ENCODE measurements around the gene GJD4.

GJD4 gene

DNA sequence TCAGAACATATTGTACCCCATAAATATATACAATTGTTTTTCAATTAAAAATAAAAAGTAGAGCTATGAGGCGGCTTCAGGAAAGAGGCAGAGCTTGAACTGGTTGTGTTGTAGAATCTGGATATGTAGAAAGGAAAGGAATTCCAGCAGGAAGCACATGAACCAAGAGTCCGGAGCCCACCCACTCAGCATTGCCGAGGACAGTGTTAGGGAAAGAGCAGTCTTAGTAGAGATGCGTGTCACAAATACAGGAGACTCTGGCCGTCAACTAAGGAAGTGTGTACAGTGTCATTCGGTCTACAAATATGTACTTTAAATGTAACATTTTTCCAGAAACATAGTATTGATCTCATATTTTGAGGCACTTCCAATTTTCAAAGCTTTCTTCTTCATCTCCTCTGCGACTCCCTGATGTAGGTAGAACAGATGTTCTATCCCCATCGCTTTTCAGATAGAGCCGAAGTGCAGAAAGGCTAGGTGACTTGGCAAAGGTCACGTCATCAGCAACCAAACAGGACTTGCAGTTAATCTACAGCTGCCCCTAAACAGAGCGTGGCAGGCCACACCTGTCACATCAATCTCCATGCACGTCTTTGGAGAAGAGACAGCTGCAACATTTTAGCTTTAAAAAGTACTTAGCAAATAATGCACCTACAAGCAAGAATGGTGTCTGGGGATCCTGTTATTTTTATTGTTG lies 25.3 kb upstream of the GJD4 start:
- DNase-seq (ENCODE audit: low read depth), result no peak

DNA sequence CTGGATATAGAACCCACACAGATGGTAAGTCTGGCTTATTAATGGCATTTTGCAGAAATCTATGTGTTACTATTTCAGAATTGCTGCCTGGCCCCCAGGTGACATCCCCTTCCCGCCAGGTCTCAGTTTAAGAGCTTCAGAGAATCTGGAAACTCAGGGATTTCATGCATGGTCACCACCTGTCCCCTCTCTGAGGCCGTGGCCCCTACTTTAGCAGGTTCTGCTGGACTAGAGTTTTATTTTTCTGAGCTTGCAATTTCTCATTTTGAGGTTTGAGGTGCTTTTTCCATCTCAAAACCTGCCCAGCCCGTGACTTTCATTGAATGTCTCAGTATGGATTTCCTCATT lies 24.7 kb upstream of the GJD4 start:
- no peak for DNase-seq (ENCODE audit: low read depth)

DNA sequence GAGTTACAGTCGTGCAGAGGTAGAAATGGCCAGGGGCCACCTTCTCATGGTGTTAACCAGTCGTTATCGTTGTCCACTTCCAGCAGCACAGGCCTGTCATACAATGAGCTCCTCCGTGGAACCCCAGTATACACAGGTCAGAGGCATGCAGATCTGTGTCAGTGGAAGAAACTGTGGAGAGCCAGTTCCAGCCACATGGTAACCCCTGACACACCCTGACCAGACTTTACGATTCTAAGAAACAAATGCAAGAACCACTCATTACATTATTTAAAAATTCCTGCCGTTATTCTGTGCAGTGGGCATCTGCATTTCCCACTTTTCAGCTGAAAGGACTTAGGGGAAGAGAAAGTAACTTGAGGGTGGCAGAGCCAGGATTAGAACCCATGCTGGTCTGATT lies 23.5 kb upstream of the GJD4 start:
- DNase-seq (ENCODE audit: low read depth), result no peak

DNA sequence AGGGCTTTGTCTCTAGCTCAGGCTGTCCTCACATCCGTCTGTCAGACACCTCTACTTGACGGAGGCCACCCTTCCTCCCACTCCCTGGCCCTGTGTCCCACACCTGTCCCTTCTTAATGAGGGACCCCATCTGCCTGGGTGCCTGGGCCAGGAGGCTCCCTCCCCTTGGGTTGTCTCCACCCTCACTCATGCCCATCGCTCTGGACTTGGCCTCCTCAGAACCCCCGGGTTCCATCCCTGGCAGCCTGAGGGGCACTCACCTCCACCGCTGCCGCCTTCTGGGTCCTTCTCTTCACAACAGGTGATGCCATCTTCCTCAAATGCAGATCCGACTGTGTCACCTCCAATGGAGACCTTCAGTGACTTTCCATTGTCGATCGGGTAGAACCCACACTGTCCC lies 20.2 kb upstream of the GJD4 start:
- DNase-seq (ENCODE audit: low read depth), result no peak

DNA sequence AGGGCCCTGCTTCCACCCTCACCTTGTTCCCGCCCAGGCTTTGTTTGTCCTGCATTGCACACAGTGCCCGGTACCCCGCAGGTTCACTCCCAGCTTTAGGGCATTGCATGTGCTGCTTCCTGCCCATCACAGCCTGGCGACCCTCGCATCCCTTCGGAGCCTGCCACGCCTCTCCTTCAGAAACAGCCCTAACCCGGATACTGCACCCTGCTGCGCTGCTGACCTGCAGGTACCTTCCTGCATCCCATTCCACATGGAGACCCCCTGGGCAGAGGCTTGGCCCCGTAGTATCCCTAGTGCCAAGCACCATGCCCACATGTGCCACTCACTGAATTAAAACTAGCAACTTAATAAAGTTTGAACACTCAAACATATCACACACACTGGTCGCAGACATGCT lies 19.8 kb upstream of the GJD4 start:
- no peak for DNase-seq (ENCODE audit: low read depth)

DNA sequence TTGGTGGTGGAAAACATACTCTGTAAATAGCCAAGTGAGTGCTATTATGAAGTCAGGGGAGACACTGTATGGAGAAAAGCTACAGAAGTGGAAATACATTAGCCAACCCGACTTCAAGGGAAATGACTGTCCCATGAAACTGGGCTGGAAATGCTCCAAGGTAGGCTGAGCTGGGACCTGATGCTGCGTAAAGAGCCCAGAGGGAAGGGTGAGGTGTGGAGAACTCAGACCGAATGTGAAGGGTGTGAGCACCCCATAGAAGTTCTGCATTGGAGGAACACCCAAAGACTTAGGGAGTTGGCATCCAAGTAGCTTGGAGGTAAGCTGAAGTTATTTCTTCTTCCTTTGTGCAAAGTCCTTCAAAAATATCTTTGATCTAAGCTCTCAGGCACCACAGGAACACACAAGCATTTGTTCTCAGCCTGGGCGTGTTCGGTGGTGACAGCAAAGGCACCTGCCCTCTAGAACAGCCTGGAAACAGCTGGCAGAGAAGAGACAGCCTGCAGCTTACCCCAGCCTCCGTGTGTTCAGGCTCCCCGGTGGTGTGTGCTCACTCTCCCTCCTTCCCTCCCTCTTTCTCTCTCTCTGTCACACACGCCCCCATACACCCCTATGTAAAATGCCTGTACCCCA lies 19.1 kb upstream of the GJD4 start:
- no peak for DNase-seq (ENCODE audit: low read depth)

DNA sequence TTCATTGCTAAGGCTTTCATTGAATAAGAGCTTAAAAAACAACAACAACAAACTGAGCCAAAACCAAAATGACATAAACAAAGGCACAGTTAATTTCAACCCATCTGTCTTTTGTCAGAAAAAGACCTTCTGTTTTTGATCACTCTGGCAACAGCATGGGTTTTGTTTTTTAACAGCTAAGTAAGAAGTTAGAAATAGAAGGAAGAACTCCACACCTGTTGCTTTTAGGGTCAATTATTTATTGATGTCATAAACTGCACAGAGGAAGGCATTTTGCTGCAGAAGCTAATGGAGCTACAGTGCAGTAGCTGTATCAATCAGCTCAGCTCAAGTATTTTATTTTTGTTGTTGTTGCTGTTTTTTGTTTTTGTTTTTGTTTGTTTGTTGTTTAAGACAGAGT lies 16.3 kb upstream of the GJD4 start:
- no peak for DNase-seq (ENCODE audit: low read depth)

DNA sequence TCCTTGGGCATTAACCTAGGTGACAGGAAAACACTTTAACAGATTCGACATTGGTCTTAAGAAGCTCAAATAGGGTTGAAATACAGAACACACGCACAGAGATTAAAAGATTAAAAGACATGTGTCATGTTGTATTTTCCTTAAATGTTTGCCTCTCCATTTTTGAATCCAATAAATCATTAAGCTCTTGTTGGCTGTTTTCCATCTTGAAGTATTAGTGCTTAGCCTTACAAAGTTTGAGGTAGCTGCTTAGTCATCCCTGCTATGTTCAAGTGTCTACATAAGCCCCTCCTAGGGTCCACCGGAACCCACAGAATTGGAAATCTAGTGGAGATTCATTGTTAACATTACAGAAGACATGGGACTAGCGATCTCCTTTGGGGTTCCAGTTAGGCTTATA lies 12.7 kb upstream of the GJD4 start:
- DNase-seq (ENCODE audit: low read depth), result no peak

DNA sequence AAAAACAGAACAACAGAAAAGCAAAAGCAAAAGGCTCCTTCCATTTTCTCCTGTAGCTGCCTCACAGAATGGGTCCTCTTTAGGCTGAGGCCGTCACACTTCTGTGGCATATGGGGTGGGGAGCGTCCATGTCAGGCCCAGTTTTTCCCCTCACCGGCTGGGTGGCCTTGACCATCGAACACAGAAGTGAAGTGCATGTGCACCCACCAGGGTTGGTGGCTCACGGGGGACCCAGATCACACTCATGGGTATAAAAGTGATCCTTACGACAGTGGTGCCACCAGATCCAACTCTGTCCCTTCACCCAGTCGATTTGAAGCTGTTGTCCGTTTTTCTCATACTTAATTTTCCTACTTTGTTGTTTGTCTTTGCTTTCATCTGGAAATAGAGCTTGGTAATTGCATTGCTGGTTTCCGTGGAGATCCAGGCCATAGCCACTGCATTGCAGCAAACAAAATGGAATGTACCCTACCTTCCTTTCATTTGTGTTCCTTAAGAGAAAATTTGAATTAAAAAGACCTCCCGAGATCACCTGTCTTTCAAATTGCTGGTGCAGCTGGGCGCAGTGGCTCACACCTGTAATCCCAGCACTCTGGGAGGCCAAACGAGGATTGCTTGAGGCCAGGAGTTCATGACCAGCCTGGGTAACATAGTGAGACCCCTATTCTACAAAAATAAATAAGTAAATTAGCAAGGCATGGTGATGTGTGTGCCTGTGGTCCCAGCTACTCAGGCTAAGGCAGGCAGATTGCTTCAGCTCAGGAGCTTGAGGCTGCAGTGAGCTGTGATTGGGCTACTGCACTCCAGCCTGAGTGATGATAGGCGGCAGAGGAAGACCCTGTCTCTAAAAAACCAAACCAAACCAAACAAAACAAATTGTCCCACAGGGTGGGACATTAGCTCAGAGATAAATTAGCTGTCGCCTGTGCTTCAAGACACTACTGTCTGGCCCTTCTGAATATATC lies 10.7 kb upstream of the GJD4 start:
- DNase-seq (ENCODE audit: low read depth), result no peak

DNA sequence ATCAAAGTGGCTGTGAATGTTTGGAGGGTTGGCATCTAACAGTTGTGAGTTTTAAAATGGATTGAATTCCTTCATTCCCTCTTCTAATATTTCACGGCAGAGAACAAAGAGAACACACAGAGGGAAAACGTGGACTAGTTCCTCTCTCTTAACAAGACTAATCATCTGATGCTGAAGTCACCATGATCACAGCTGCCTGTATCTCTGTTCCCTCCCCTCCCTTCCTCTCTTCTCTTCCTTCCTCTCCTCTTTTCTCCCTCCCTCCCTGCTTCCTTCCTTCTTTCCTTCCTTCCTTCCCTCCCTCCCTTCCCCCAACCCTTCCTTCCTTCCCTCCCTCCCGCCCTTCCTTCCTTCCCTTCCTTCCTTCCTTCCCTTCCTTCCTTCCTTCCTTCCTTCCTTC lies 10.0 kb upstream of the GJD4 start:
- DNase-seq (ENCODE audit: low read depth), result no peak

DNA sequence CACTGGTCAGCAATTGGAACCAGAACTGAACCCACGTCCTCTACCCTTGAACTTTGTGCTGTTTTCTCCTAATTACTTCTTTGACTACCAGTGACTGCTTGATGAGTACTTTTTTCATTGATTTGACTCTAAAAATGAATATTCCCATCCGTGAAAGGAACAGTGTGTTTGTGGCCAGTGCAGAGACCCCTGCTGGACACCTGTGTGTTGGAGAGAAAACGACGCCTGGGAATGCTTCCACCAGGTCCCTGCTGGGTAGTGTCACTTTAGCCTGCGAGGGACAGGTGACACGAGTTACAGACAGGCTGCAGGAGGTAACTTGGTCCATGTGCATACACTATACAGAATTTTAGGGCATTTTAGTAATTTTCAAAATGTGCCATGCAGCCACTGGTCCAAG lies 6.8 kb upstream of the GJD4 start:
- DNase-seq (ENCODE audit: low read depth), result no peak

DNA sequence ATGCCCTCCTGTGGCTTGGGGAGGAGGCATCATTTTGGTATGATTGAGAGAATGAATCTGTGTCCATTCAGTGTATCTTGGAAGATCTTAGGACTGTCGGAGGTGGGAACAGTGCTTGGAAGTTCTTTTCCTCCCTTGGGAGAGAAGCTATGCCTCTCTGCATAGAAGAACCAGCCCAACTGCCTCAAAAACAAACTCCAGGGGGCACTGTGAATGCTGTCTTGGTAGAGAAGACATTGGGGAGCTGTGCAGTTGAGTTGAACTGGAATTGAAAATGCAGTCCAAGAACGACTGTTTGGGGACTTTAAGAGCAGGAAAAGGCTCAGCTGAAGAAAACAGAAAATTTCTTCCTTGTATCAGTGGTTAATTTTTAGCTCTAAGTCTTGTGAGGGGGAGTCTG lies 4.9 kb upstream of the GJD4 start:
- DNase-seq (ENCODE audit: low read depth), result no peak

DNA sequence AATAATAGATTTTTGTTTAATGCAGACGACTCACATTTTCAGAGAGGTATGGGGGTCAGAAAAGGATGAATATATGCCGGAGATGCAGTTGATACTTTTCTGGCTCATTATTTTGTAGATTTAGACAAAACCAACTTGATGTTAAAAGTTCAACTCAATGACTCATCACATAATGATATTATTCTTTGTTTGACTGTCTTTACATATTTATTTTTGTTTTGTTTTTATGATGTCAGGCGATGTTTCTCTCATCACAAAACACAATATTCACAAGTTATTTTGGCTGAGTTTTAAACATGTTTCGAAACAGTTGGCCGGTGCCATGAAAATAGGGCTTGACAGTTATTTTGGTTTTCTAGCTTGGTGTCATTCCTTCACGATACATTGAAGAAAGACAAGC lies 1.3 kb downstream of the GJD4 start:
- no peak for DNase-seq (ENCODE audit: low read depth)

DNA sequence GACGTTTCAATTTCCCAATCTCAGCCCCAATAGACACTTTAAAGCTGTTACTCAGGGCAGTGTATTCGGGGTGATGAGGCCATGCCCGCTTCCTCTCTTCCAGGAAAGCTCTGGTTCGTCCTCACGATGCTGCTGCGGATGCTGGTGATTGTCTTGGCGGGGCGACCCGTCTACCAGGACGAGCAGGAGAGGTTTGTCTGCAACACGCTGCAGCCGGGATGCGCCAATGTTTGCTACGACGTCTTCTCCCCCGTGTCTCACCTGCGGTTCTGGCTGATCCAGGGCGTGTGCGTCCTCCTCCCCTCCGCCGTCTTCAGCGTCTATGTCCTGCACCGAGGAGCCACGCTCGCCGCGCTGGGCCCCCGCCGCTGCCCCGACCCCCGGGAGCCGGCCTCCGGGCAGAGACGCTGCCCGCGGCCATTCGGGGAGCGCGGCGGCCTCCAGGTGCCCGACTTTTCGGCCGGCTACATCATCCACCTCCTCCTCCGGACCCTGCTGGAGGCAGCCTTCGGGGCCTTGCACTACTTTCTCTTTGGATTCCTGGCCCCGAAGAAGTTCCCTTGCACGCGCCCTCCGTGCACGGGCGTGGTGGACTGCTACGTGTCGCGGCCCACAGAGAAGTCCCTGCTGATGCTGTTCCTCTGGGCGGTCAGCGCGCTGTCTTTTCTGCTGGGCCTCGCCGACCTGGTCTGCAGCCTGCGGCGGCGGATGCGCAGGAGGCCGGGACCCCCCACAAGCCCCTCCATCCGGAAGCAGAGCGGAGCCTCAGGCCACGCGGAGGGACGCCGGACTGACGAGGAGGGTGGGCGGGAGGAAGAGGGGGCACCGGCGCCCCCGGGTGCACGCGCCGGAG lies 2.6 kb downstream of the GJD4 start:
- DNase-seq (ENCODE audit: low read depth), result no peak

DNA sequence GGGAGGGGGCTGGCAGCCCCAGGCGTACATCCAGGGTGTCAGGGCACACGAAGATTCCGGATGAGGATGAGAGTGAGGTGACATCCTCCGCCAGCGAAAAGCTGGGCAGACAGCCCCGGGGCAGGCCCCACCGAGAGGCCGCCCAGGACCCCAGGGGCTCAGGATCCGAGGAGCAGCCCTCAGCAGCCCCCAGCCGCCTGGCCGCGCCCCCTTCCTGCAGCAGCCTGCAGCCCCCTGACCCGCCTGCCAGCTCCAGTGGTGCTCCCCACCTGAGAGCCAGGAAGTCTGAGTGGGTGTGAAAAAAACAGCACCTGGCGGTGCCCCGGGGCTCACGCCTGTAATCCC lies 3.2 kb downstream of the GJD4 start:
- no peak for DNase-seq (ENCODE audit: low read depth)

DNA sequence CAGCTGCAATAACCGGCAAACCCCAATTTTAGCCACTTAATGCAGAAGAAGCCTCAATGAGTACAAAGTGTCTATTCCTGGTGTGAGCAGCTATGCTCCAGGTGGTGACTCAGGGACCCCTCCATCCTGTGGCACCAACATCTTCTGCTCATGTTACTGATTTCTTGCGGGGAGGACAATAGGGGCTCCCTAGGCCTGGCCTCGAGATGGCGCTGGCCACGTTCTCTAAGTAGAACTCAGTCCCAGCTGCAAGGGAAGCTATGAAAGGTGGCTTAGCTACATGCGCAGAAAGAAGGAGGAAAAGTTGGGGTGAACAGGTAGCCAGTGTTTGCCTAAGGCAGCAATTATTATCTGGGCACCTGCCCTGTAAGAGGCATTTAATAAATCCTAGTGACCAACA lies 6.6 kb downstream of the GJD4 start:
- no peak for DNase-seq (ENCODE audit: low read depth)

DNA sequence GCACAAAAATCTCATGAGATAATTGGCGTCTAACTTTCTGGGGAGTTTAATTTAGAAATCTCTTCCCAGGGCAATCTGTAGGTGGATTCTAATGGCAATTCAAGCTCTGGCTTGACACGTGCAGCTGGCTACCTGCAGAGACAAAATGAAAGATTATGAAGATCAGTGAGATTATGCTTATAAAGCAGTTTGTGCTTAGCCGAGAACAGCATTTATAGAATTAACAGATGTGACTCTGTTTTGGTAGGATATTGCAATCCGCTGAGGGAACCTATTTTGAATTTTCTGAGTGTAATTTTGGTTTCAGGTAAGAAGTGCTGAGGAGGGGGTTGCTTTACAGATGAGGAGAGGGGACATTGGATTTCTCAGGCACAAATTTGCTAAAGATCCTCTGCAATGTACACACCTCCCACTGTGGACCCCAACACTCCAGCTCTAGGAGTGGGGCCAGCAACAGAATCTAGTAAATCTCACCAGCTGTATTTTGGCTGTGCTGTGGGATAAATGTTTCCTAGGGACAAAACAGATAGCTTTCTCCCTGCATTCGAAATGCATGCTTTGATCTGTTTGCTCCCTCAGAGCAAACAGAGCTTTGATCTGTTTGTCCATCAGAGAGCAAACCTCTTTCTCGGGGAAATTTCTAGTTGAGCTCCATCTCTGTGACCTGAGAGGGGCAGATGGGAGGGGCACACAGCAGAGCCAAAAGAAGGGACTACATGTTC lies 7.4 kb downstream of the GJD4 start:
- DNase-seq (ENCODE audit: low read depth), result no peak

DNA sequence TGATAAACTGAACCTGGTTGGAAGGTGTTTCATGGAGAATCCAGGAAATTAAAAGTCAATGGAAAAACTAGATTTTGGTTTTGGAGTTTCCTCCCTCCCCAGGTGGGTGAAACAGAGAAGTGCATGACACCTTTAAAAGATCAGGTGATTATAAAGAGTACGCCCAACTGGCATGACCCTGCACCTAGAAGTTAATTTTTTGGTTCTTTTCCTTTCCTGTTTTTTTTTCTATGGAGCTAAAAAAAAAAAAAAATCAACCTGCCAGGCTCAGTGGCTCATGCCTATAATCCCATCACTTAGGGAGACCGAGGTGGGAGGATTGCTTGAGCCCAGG lies 7.9 kb downstream of the GJD4 start:
- no peak for DNase-seq (ENCODE audit: low read depth)

DNA sequence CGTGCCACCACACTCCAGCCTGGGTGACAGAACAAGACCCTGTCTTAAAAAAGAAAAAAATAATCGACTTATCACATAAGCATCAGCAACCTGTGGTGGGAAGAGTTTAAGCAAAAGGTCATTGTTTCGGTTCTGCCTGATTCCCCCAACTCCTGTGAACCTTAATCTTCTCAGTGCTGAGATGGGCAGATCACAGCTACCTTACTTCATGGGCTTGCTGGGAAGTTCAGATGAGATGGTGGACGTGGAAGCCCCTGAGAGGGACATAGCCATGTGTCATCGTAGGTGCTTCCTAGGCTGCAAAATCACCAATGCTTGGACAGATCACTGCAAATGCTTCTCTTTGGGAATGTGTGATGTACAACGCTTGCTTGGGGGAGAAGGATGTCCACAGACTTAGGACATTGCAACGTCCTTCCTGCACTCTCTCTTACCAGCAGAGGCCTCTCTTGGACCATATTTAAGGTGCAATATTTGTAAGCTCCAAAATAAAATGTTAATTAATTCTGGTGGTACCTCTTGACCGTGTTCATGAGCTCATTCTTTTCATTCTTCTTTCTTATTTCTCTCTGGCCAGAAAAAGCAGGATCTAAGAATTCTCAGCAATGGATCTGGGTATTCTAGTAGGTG lies 8.6 kb downstream of the GJD4 start:
- DNase-seq (ENCODE audit: low read depth), result no peak

DNA sequence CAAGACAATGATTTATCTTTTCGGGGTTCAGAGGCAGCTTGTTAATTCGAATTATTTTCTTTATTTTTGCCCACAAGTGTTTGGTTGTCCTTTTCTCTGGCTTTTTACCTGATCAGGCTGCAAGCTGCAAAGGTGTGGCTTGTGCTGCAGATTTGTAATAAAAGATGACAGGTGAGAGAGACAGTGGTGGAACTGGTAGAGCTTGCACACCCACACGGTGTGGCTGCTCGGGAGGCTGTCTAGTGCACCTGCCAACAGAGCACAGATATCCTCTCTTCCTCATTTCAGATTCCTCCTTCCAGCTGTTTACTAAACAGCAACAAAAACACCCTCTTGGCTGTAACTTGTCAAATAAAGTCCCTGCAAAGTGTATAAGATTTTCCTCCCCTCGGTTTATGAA lies 9.2 kb downstream of the GJD4 start:
- no peak for DNase-seq (ENCODE audit: low read depth)

DNA sequence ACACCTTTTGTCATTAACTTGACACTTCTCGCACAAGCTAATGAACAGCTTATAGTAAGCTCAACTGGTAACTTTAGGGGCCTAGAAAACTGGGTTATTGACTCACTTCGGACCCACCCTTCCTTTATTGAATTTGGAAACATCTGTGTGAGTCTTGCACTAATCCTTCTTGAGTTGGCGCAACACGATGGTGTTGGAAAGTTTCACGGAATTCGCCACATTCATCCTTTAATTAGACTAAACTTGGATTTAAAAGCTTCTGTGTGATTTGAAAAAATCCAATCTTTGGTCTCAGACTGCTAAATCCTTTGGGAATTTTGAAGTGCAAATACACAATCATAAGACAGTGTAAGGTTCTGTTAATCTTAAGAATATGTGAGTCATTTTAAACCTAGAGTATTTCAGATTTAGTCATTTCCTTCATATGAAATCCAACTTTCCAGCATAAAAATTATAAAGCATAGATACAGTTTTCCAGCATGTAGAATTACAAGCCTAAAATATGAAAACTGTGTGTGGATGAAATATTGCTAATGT lies 21.9 kb downstream of the GJD4 start:
- DNase-seq (ENCODE audit: low read depth), result no peak

All from stimulated activated CD8-positive, alpha-beta memory T cell treated with anti-CD3 and anti-CD28 coated beads, Interleukin-7, amount 100 ng/mL, for 24 hours (primary cell).